ENCODE measurements around the gene TSPYL4. TPM values are rescaled to one million over a fixed set of nuclear protein-coding genes. Genes with fewer than 3 reads are reported as not detected.

The TSPYL4 gene
- total RNA-seq, 4 donors from 2014 or later, result 5.8 to 9.1 (median 7.2) TPM

DNA sequence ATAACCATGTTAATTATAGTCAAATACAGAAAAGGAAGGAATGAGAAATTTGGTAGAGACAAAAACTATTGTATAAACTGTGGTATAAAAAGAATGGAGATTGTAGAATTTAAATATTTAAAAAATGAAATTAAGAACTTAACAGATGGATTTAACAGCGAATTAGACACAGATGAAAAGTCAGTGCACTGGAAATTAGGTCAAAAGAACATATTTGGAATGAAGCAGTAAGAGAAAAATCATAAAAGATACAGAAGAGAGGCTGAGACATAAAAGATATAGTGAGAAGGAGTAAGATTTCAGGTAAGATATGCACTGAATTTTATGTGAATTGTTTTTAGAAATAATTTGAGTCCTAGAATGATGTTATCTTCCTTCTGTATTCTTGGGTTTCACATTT is 14.0 kb downstream of the TSPYL4 start:
- TF ChIP-seq POLR2A (IDR thresholded peaks at IDR 0.05), result no peak
- TF ChIP-seq CTCF (IDR thresholded peaks at IDR 0.05), result no peak
- no peak overlapping the region for H3K4me3 ChIP-seq

GRCh38 chr6:116239256-116239655 is 14.6 kb downstream of the TSPYL4 start:
- TF ChIP-seq CTCF (IDR thresholded peaks at IDR 0.05), result no peak
- no peak for TF ChIP-seq POLR2A (IDR thresholded peaks at IDR 0.05)
- H3K27ac ChIP-seq, result no peak overlapping the region
- no peaks in the 10 kb centered on the region for H3K4me1 ChIP-seq
- no peaks in the 10 kb centered on the region for H3K9me3 ChIP-seq
- H3K4me3 ChIP-seq, result no peak overlapping the region
- no peaks in the 10 kb centered on the region for H3K27me3 ChIP-seq
- H3K36me3 ChIP-seq, result peaks cover 0 to 38% (median 0%) of the 10 kb centered on the region in 3 donors
- no peak for DNase-seq

More for the DNA sequence above, 14.0 kb downstream of the TSPYL4 start:
- H3K4me1 ChIP-seq, result no peaks in the 10 kb centered on the region
- H3K9me3 ChIP-seq, result no peaks in the 10 kb centered on the region
- H3K27ac ChIP-seq, result no peak overlapping the region
- no peak for DNase-seq
- peaks cover 0 to 36% (median 0%) of the 10 kb centered on the region in 3 donors for H3K36me3 ChIP-seq
- H3K27me3 ChIP-seq, result no peaks in the 10 kb centered on the region

- DNase-seq, result no peak
- Histone ChIP-seq H3K27ac (no peak overlapping the region), H3K27me3 (no peaks in the 10 kb centered on the region), H3K36me3 (peaks cover 0 to 41% (median 0%) of the 10 kb centered on the region in 3 donors), H3K4me3 (no peak overlapping the region), H3K4me1 (no peaks in the 10 kb centered on the region), H3K9me3 (no peaks in the 10 kb centered on the region)
- no peak for TF ChIP-seq POLR2A (IDR thresholded peaks at IDR 0.05)
- no peak for TF ChIP-seq CTCF (IDR thresholded peaks at IDR 0.05)
Observed at GRCh38 chr6:116238083-116238482, 15.8 kb downstream of the TSPYL4 start.

DNA sequence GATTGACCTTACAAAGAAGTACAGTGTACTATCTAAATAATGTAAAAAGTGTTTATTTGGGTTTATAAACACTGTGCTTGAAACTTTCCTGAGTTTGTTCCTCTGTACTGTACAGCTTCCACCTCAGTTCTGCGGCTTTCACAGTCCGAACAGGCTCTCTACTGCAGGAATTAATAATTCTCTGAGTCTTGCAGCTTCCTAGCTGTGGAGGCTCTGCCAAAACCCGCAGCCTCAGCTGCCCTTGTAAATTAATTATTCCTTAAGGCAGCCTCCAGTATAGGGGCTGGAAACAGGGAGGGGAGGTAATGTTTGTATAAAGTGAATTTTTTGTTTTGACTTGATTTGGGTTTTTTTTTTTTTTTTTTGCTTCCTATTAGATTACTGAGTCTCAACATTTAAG is 19.2 kb downstream of the TSPYL4 start:
- Histone ChIP-seq H3K36me3 (peaks cover 0 to 36% (median 0%) of the 10 kb centered on the region in 3 donors), H3K9me3 (no peaks in the 10 kb centered on the region)

GRCh38 chr6:116229287-116229913 is 24.5 kb downstream of the TSPYL4 start:
- TF ChIP-seq CTCF (IDR thresholded peaks at IDR 0.05), result no peak
- no peak for TF ChIP-seq POLR2A (IDR thresholded peaks at IDR 0.05)
- DNase-seq, result peak in 2 of 3 donors; percentile 53 to 70
- H3K9me3 ChIP-seq, result no peaks in the 10 kb centered on the region
- H3K27me3 ChIP-seq, result no peaks in the 10 kb centered on the region
- peak overlapping the region in 1 of 4 donors; percentile 21 for H3K4me3 ChIP-seq
- H3K36me3 ChIP-seq, result peaks cover 0 to 10% (median 0%) of the 10 kb centered on the region in 3 donors
- no peaks in the 10 kb centered on the region for H3K4me1 ChIP-seq
- H3K27ac ChIP-seq, result no peak overlapping the region

More for the DNA sequence above, 19.2 kb downstream of the TSPYL4 start:
- H3K27ac ChIP-seq, result no peak overlapping the region
- TF ChIP-seq CTCF (IDR thresholded peaks at IDR 0.05) (no peak), POLR2A (IDR thresholded peaks at IDR 0.05) (no peak)
- H3K4me1 ChIP-seq, result no peaks in the 10 kb centered on the region
- no peak overlapping the region for H3K4me3 ChIP-seq
- no peaks in the 10 kb centered on the region for H3K27me3 ChIP-seq
- no peak for DNase-seq

Measured in Peyer's patch (tissue), 4 donors.